ENCODE data around the gene INTS11.
A peak's percentile ranks its signal among the peaks of the same experiment; 100 is the strongest.

Gene INTS11

DNA sequence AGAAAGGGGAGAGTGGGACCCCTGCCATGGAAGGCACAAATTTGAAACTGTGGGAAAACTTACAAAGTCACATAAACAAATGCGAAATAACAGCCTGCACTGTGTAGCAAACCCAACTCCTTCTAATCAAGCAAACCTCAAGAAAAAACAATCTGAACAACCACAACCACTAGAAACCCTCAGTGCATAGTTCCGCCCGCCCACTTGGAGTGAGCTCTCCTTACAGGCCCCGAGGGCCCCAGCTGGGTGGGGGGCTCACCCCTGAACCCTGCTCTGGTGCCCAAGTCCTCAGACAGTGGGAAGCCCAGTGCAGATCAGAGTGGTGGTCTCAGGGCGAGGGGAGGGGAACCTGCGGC is 34.8 kb upstream of the INTS11 start:
- Histone ChIP-seq H2AK5ac (ENCODE audit: low read length) (peak overlapping the region; percentile 85), H2AFZ (ENCODE audit: insufficient read depth, low read length, poor library complexity) (peak overlapping the region; percentile 14), H2BK5ac (ENCODE audit: low read depth, low read length, poor library complexity) (peak overlapping the region; percentile 84), H2BK12ac (ENCODE audit: low read length) (peak overlapping the region; percentile 95), H3K4me1 (ENCODE audit: control insufficient read depth in 1 of 2, insufficient read depth in 2 of 2, low read length in 2 of 2) (peaks cover 36 to 43% of the 10 kb centered on the region in 2 experiments), H3K14ac (ENCODE audit: low read length) (peak overlapping the region; percentile 94), H3K23ac (ENCODE audit: low read length) (no peak overlapping the region), H3K27me3 (ENCODE audit: insufficient read depth, low read length) (peaks cover 6% of the 10 kb centered on the region), H3K79me1 (ENCODE audit: low read length) (peaks cover 48% of the 10 kb centered on the region), H3K9me3 (ENCODE audit: insufficient read depth, low read depth, low read length) (no peaks in the 10 kb centered on the region), H3K4me2 (ENCODE audit: low read length) (peak overlapping the region; percentile 49), H3K18ac (ENCODE audit: low read length) (peak overlapping the region; percentile 86), H3K9ac (ENCODE audit: low read length) (peak overlapping the region; percentile 44), H3K4me3 (ENCODE audit: low read depth, low read length) (no peak overlapping the region), H2BK120ac (ENCODE audit: insufficient read depth, low read length, poor library complexity) (peak overlapping the region; percentile 99), H4K12ac (ENCODE audit: low read depth, low read length) (peak overlapping the region; percentile 85), H3K79me2 (ENCODE audit: control insufficient read depth, insufficient read depth, low read length, poor library complexity) (peaks cover 24% of the 10 kb centered on the region), H3K36me3 (ENCODE audit: control insufficient read depth in 1 of 2, insufficient read depth in 2 of 2, low read length in 2 of 2) (peaks cover 7 to 8% of the 10 kb centered on the region in 2 experiments), H3K27ac (ENCODE audit: low read depth, low read length) (peak overlapping the region; percentile 97), H4K91ac (ENCODE audit: low read depth, low read length) (peak overlapping the region; percentile 91), H3K4ac (ENCODE audit: low read depth, low read length) (peak overlapping the region; percentile 85), H4K8ac (ENCODE audit: low read depth, low read length) (peak overlapping the region; percentile 88)
- DNase-seq: no peak
- no CpG with 5 or more reads among the region's 6 CpGs for WGBS (ENCODE audit: extremely low coverage, insufficient coverage, insufficient read length)

GRCh38 chr1:1358433-1359271 is 34.2 kb upstream of the INTS11 start, which contains the start of gene MXRA8:
TSS of gene MXRA8 (minus strand) at chr1:1358555. CDS start at chr1:1358504, 51 bp downstream.
- Histone ChIP-seq H3K27ac (ENCODE audit: low read depth, low read length) (peak within 1 kb of the TSS; percentile 97), H3K9ac (ENCODE audit: low read length) (peak within 1 kb of the TSS; percentile 69), H4K12ac (ENCODE audit: low read depth, low read length) (peak within 1 kb of the TSS; percentile 85), H3K18ac (ENCODE audit: low read length) (peak within 1 kb of the TSS; percentile 92), H3K79me2 (ENCODE audit: control insufficient read depth, insufficient read depth, low read length, poor library complexity) (peaks cover 24% of the 10 kb centered on the region), H3K4me2 (ENCODE audit: low read length) (peak within 1 kb of the TSS; percentile 61), H3K4me1 (ENCODE audit: control insufficient read depth in 1 of 2, insufficient read depth in 2 of 2, low read length in 2 of 2) (peaks cover 38 to 44% of the 10 kb centered on the region in 2 experiments), H4K91ac (ENCODE audit: low read depth, low read length) (peak within 1 kb of the TSS; percentile 91), H3K79me1 (ENCODE audit: low read length) (peaks cover 48% of the 10 kb centered on the region), H2BK12ac (ENCODE audit: low read length) (peak within 1 kb of the TSS; percentile 95), H2BK5ac (ENCODE audit: low read depth, low read length, poor library complexity) (peak within 1 kb of the TSS; percentile 95), H4K8ac (ENCODE audit: low read depth, low read length) (peak within 1 kb of the TSS; percentile 88), H3K4me3 (ENCODE audit: low read depth, low read length) (peak within 1 kb of the TSS; percentile 69), H3K4ac (ENCODE audit: low read depth, low read length) (peak within 1 kb of the TSS; percentile 93), H2BK120ac (ENCODE audit: insufficient read depth, low read length, poor library complexity) (peak within 1 kb of the TSS; percentile 99), H3K36me3 (ENCODE audit: control insufficient read depth in 1 of 2, insufficient read depth in 2 of 2, low read length in 2 of 2) (peaks cover 13 to 14% of the 10 kb centered on the region in 2 experiments), H2AK5ac (ENCODE audit: low read length) (peak within 1 kb of the TSS; percentile 85), H2AFZ (ENCODE audit: insufficient read depth, low read length, poor library complexity) (peak within 1 kb of the TSS; percentile 40), H3K9me3 (ENCODE audit: insufficient read depth, low read depth, low read length) (no peaks in the 10 kb centered on the region), H3K27me3 (ENCODE audit: insufficient read depth, low read length) (peaks cover 9% of the 10 kb centered on the region), H3K14ac (ENCODE audit: low read length) (peak within 1 kb of the TSS; percentile 94), H3K23ac (ENCODE audit: low read length) (no peak within 1 kb of the TSS)
- no CpG with 5 or more reads among the region's 29 CpGs for WGBS (ENCODE audit: extremely low coverage, insufficient coverage, insufficient read length)
- peak in 1 of 2 donors; percentile 62 for DNase-seq

DNA sequence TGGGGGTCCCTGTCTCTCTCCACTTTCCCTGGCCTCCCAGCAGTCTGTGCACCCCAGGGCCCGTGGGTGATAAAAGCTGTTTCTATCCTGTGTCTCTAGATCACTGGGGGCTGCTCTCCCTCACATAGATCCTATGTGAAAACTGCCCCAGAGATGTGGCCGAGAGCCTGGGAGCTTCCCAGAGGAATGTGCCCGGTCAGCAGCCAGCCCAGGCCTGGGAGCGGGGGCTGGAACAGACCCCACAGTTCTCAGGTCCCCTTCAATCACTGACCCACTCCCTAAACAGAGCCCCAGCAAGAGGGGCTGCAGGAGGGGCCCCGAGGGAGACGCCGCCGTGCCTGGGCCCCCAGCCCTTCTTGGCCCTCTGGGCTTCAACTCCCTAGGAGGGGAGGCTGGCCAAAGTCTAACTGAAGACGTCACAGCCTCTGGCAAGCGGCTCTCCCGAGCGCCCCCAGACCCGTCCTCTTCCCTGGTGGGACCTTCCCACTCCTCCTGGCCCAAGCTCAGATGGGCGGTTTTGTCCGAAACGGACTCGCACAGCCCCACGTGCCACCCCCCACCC is 33.5 kb upstream of the INTS11 start:
- DNase-seq: peak in 1 of 2 donors; percentile 33
- H2BK120ac ChIP-seq (ENCODE audit: insufficient read depth, low read length, poor library complexity): peak overlapping the region; percentile 99
- peak overlapping the region; percentile 37 for H2BK12ac ChIP-seq (ENCODE audit: low read length)
- no peak overlapping the region for H3K23ac ChIP-seq (ENCODE audit: low read length)
- peak overlapping the region; percentile 95 for H2BK5ac ChIP-seq (ENCODE audit: low read depth, low read length, poor library complexity)
- H2AFZ ChIP-seq (ENCODE audit: insufficient read depth, low read length, poor library complexity): no peak overlapping the region
- H4K91ac ChIP-seq (ENCODE audit: low read depth, low read length): peak overlapping the region; percentile 91
- peak overlapping the region; percentile 69 for H3K4me3 ChIP-seq (ENCODE audit: low read depth, low read length)
- H3K27me3 ChIP-seq (ENCODE audit: insufficient read depth, low read length): peaks cover 9% of the 10 kb centered on the region
- peak overlapping the region; percentile 61 for H3K4me2 ChIP-seq (ENCODE audit: low read length)
- peak overlapping the region; percentile 21 for H4K8ac ChIP-seq (ENCODE audit: low read depth, low read length)
- peak overlapping the region; percentile 92 for H3K18ac ChIP-seq (ENCODE audit: low read length)
- H3K4me1 ChIP-seq (ENCODE audit: control insufficient read depth in 1 of 2, insufficient read depth in 2 of 2, low read length in 2 of 2): peaks cover 38 to 44% of the 10 kb centered on the region in 2 experiments
- peak overlapping the region; percentile 70 for H4K12ac ChIP-seq (ENCODE audit: low read depth, low read length)
- peak overlapping the region; percentile 69 for H3K9ac ChIP-seq (ENCODE audit: low read length)
- H3K79me2 ChIP-seq (ENCODE audit: control insufficient read depth, insufficient read depth, low read length, poor library complexity): peaks cover 24% of the 10 kb centered on the region
- H3K4ac ChIP-seq (ENCODE audit: low read depth, low read length): peak overlapping the region; percentile 93
- H3K14ac ChIP-seq (ENCODE audit: low read length): peak overlapping the region; percentile 85
- no peaks in the 10 kb centered on the region for H3K9me3 ChIP-seq (ENCODE audit: insufficient read depth, low read depth, low read length)
- peak overlapping the region; percentile 97 for H3K27ac ChIP-seq (ENCODE audit: low read depth, low read length)
- no CpG with 5 or more reads among the region's 18 CpGs for WGBS (ENCODE audit: extremely low coverage, insufficient coverage, insufficient read length)
- peaks cover 48% of the 10 kb centered on the region for H3K79me1 ChIP-seq (ENCODE audit: low read length)
- peak overlapping the region; percentile 59 for H2AK5ac ChIP-seq (ENCODE audit: low read length)
- H3K36me3 ChIP-seq (ENCODE audit: control insufficient read depth in 1 of 2, insufficient read depth in 2 of 2, low read length in 2 of 2): peaks cover 20 to 22% of the 10 kb centered on the region in 2 experiments

GRCh38 chr1:1356796-1357401 is 32.4 kb upstream of the INTS11 start:
- no peak overlapping the region for H3K9ac ChIP-seq (ENCODE audit: low read length)
- peak overlapping the region; percentile 29 for H4K91ac ChIP-seq (ENCODE audit: low read depth, low read length)
- H3K18ac ChIP-seq (ENCODE audit: low read length): peak overlapping the region; percentile 62
- peaks cover 9% of the 10 kb centered on the region for H3K27me3 ChIP-seq (ENCODE audit: insufficient read depth, low read length)
- H2BK12ac ChIP-seq (ENCODE audit: low read length): no peak overlapping the region
- peak overlapping the region; percentile 37 for H3K14ac ChIP-seq (ENCODE audit: low read length)
- peaks cover 24% of the 10 kb centered on the region for H3K79me2 ChIP-seq (ENCODE audit: control insufficient read depth, insufficient read depth, low read length, poor library complexity)
- peaks cover 47 to 49% of the 10 kb centered on the region in 2 experiments for H3K4me1 ChIP-seq (ENCODE audit: control insufficient read depth in 1 of 2, insufficient read depth in 2 of 2, low read length in 2 of 2)
- no peak overlapping the region for H3K23ac ChIP-seq (ENCODE audit: low read length)
- H3K36me3 ChIP-seq (ENCODE audit: control insufficient read depth in 1 of 2, insufficient read depth in 2 of 2, low read length in 2 of 2): peaks cover 30% of the 10 kb centered on the region in 2 experiments
- H3K27ac ChIP-seq (ENCODE audit: low read depth, low read length): no peak overlapping the region
- peak overlapping the region; percentile 63 for H3K4ac ChIP-seq (ENCODE audit: low read depth, low read length)
- peaks cover 45% of the 10 kb centered on the region for H3K79me1 ChIP-seq (ENCODE audit: low read length)
- peak overlapping the region; percentile 35 for H2BK120ac ChIP-seq (ENCODE audit: insufficient read depth, low read length, poor library complexity)
- no peaks in the 10 kb centered on the region for H3K9me3 ChIP-seq (ENCODE audit: insufficient read depth, low read depth, low read length)
- no peak for DNase-seq
- WGBS (ENCODE audit: extremely low coverage, insufficient coverage, insufficient read length): no CpG with 5 or more reads among the region's 26 CpGs
- peak overlapping the region; percentile 79 for H2AK5ac ChIP-seq (ENCODE audit: low read length)
- no peak overlapping the region for H4K12ac ChIP-seq (ENCODE audit: low read depth, low read length)
- peak overlapping the region; percentile 64 for H3K4me3 ChIP-seq (ENCODE audit: low read depth, low read length)
- no peak overlapping the region for H2AFZ ChIP-seq (ENCODE audit: insufficient read depth, low read length, poor library complexity)
- H4K8ac ChIP-seq (ENCODE audit: low read depth, low read length): no peak overlapping the region
- H3K4me2 ChIP-seq (ENCODE audit: low read length): peak overlapping the region; percentile 61
- peak overlapping the region; percentile 24 for H2BK5ac ChIP-seq (ENCODE audit: low read depth, low read length, poor library complexity)
